ENCODE measurements around the gene XXYLT1. TPM values are rescaled to one million over a fixed set of nuclear protein-coding genes. Genes with fewer than 3 reads are reported as not detected.

XXYLT1 gene
- total and polyA plus RNA-seq, 12 donors, result 2.2 to 7.2 (median 3.6) TPM

- DNase-seq, result no peak
- TF ChIP-seq CTCF (IDR thresholded peaks at IDR 0.05), result peak in 6 of 9 donors; percentile 11 to 27 (median 18)
- WGBS, 2 donors, result 81 to 82% methylated on average over 41 to 42 of the region's 42 CpGs
- Histone ChIP-seq H3K9me3 (peaks cover 0 to 5% (median 0%) of the 10 kb centered on the region in 11 donors), H3K27ac (no peak overlapping the region), H3K4me3 (no peak overlapping the region), H3K36me3 (no peaks in the 10 kb centered on the region), H3K27me3 (no peaks in the 10 kb centered on the region), H3K4me1 (peaks cover 0 to 27% (median 10%) of the 10 kb centered on the region in 9 donors)
- intact Hi-C loops (cut with DNase I), result no loop called here
- ATAC-seq, result peak in 1 of 8 donors; percentile 22
Observed at GRCh38 chr3:195035345-195036202, 235.4 kb downstream of the XXYLT1 start.

- WGBS, 2 donors, result 98% methylated on average over 11 of the region's 11 CpGs
- DNase-seq (no peak), ATAC-seq (no peak)
- Histone ChIP-seq H3K36me3 (no peaks in the 10 kb centered on the region), H3K4me3 (no peak overlapping the region), H3K9me3 (peaks cover 0 to 5% (median 0%) of the 10 kb centered on the region in 11 donors), H3K27me3 (no peaks in the 10 kb centered on the region), H3K27ac (no peak overlapping the region), H3K4me1 (peaks cover 0 to 31% (median 13%) of the 10 kb centered on the region in 9 donors)
- intact Hi-C loops (cut with DNase I), result no loop called here
- TF ChIP-seq CTCF (IDR thresholded peaks at IDR 0.05), result no peak
Observed at GRCh38 chr3:195034541-195034940, 236.4 kb downstream of the XXYLT1 start.

GRCh38 chr3:195034101-195034500, 236.9 kb downstream of the XXYLT1 start:
- Histone ChIP-seq H3K27ac (no peak overlapping the region), H3K9me3 (peaks cover 0 to 5% (median 0%) of the 10 kb centered on the region in 11 donors), H3K4me3 (no peak overlapping the region), H3K27me3 (no peaks in the 10 kb centered on the region), H3K36me3 (no peaks in the 10 kb centered on the region), H3K4me1 (peaks cover 0 to 35% (median 18%) of the 10 kb centered on the region in 9 donors)
- DNase-seq (no peak), ATAC-seq (no peak)
- WGBS, 2 donors, result 74 to 78% methylated on average over 9 of the region's 9 CpGs
- intact Hi-C loops (cut with DNase I), result no loop called here
- no peak for TF ChIP-seq CTCF (IDR thresholded peaks at IDR 0.05)

- H3K4me1 ChIP-seq, result peaks cover 0 to 40% (median 18%) of the 10 kb centered on the region in 9 donors
- H3K36me3 ChIP-seq, result no peaks in the 10 kb centered on the region
- no peak for TF ChIP-seq CTCF (IDR thresholded peaks at IDR 0.05)
- intact Hi-C loops (cut with DNase I), result no loop called here
- peaks cover 0 to 5% (median 0%) of the 10 kb centered on the region in 11 donors for H3K9me3 ChIP-seq
- ATAC-seq (no peak), DNase-seq (no peak)
- no peak overlapping the region for H3K4me3 ChIP-seq
- 81 to 84% methylated on average over 12 of the region's 12 CpGs for WGBS, 2 donors
- H3K27ac ChIP-seq, result peak overlapping the region in 1 of 10 donors; percentile 7
- H3K27me3 ChIP-seq, result no peaks in the 10 kb centered on the region
Observed at GRCh38 chr3:195033531-195034091, 237.3 kb downstream of the XXYLT1 start.
